DND-41 (cell line): ENCODE results near the gene MAPKBP1.

Source experiments
- CTCF ChIP-seq: IDR thresholded peaks from 2 replicates; pipeline ENCODE4 v1.5.1; 2012; ENCODE audit warnings: borderline replicate concordance, low read length, moderate library complexity, mild to moderate bottlenecking; ENCODE audit not compliant: poor library complexity, severe bottlenecking; ENCODE audit errors: extremely low read depth
- EZH2 ChIP-seq: IDR thresholded peaks from 3 replicates; pipeline ENCODE4 v1.6.1; 2012; ENCODE audit warnings: borderline replicate concordance, low read depth, mild to moderate bottlenecking, moderate library complexity, low read length, inconsistent platforms; ENCODE audit not compliant: severe bottlenecking

- TF ChIP-seq CTCF (no peak), EZH2 (no peak)
Observed at GRCh38 chr15:41780727-41781126, 6.4 kb downstream of the MAPKBP1 start.
